Raji (cell line): Measurements from ENCODE around the gene ABCC1.

ENCODE experiments used
- POLR2A ChIP-seq: IDR thresholded peaks from 2 replicates; pipeline ENCODE4 v1.6.1; 2011; ENCODE audit warnings: low read depth, low read length, control low read depth; ENCODE audit not compliant: insufficient read depth

ABCC1 gene

DNA sequence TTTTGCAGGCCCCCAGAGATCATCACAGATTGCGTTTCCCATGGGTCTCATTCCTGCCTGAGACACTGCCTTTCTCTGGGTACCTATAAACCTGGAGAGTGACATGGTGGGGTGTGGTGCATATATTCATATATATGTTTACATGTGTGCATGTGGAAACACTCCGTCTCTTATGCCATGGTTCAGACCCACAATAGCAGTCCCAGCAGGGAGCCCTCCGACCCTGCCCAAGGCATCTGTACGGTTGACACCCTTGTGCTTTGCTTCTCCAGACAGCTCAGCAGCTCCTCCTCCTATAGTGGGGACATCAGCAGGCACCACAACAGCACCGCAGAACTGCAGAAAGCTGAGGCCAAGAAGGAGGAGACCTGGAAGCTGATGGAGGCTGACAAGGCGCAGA is 157.1 kb downstream of the ABCC1 start:
- no peak for TF ChIP-seq POLR2A

DNA sequence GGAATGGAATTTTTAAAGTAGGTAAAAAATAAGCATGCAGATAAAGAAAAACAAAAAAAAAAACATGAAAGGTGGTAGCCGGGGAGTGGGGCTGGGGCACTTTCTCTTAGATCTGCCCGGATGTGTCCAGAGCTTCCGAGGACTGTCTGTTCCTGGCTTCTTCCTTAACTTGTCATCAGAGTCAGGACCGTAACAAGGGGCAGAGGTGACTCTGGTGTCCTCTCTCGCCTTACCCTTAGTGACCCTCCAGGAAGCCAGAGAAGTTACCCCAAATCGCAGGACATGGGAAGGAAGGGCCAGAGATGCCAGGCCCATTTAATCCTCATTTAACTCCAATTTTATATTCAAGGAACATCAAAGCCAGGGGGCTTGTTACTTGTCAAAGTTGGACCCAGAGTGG is 158.4 kb downstream of the ABCC1 start:
- TF ChIP-seq POLR2A = no peak

DNA sequence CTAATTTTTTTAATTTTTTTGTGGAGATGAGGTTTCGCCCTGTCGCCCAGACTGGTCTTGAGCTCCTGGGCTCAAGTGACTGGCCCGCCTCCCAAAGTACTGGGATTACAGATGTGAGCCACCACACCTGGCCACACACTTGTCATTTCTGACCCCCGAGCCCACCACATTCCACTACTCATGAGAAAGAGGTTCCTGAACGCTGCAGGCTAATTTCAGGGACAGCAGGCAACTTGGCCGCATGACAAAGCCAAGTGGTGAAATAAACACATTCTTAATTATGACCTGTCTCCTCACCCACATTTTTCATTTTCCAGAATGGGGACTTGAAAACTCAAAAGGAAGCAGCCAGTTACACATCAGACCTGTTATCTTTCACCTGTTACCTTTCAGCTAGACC is 159.3 kb downstream of the ABCC1 start:
- TF ChIP-seq POLR2A = no peak

DNA sequence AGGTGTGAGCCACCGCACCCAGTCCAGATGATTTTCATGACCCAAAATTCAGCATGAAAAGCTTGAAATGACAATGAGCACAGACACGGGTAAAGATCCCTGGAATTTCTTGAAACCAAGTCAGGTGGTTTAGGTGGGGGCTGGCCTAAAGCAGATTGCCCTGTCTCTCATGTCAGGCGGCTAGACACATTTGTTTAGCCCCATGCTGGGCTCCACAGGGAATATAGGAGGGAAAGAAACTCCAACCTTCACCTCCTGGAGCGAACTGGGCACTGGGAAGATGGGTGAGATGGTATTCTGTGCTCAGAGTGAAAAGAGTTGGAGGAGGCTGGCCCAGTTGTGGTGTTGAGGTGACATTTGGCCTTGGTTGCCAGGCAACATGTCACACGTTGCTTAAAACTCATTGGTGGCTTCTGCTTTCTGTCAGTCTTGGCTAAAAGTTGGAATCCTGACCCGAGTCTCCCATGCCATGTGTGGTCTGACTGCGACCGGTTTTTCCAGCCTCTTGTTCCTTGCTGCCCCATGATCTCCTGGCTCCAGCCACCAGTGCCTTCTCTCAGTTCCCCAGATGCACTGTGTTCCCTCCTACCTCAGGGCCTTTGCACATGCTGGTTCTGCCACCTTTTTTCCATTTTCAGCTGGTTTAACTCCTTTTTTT is 160.2 kb downstream of the ABCC1 start:
- no peak for TF ChIP-seq POLR2A

- TF ChIP-seq POLR2A = no peak
These were observed 160.7 kb downstream of the ABCC1 start for GRCh38 chr16:16110111-16110490.

DNA sequence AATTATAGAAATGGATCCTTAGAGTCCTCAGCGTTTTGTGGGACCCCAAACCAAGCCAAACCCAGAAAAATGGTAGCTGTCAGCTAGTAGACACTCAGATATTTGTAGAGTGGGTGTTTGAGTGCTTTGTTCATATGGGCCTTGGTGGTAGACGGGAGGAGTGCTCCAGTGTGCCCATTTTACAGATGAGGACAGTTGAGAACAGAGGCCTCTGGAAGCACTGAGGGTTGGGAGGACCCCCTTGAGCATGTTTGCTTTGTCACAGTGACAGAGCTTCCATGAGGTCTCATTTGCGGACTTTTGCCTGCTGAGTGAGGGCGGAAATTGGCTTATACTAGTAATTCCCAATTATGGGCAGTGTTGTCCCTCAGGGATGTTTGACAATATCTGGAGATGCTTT is 162.2 kb downstream of the ABCC1 start:
- no peak for TF ChIP-seq POLR2A

- no peak for TF ChIP-seq POLR2A
These were observed 163.1 kb downstream of the ABCC1 start for GRCh38 chr16:16112450-16113053.

GRCh38 chr16:16113076-16113475 is 163.7 kb downstream of the ABCC1 start:
- no peak for TF ChIP-seq POLR2A

DNA sequence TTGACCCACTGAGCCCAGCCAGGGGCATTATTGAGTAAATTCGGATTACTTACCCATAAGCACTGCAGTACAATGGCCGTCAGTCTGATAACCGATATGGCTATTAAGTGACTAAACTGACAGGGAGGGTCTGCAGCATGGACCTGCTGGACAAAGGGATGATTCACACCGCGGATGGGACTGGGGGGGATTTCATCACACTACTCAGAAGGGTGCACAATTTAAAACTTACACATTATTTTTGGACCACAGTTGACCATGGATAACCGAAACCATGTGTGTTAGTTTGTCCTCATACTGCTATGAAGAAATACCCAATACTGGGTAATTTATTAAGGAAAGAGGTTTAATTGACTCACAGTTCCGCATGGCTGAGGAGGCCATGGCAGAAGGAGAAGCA is 167.4 kb downstream of the ABCC1 start:
- no peak for TF ChIP-seq POLR2A

GRCh38 chr16:16118337-16118736 is 168.9 kb downstream of the ABCC1 start:
- TF ChIP-seq POLR2A = no peak

DNA sequence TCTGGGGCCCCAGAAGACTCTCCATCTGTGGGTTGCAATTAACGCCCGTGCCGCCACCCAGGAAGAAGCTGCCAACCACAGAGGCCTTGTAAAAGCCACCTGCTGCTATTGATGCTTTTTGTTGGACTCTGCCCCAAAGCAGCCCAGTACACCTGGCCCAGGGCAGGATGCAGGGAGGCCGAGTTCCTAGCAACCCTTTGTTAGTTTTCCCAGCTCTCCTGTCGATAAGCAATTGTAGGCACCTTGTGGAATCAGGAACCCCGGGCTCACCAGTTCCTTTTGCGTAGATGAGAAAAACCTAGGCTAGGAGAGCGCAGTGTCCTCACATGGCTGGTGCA is 170.6 kb downstream of the ABCC1 start:
- TF ChIP-seq POLR2A = no peak

- TF ChIP-seq POLR2A = no peak
These were observed 171.2 kb downstream of the ABCC1 start for GRCh38 chr16:16120382-16121184.

- TF ChIP-seq POLR2A = no peak
These were observed 171.8 kb downstream of the ABCC1 start for GRCh38 chr16:16121185-16121727.

DNA sequence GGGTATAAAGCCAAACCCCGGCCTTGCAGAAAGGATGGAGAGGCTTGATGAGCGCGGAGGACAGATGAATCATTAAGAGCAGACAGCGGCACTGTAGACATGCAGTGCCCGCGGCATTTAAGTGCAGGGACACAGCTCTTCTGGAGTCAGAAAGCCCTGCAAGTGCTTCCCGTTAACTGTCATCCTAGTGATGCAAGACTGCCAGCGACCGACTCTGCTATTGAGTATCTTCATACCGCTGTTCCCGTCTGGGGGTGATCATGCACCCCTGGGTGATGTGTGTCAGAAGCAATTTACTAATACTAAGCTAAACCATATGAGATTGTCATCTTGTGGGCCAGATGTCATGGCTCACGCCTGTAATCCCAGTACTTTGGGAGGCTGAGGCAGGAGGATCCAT is 172.8 kb downstream of the ABCC1 start:
- TF ChIP-seq POLR2A = no peak

GRCh38 chr16:16124438-16124837 is 175.0 kb downstream of the ABCC1 start:
- no peak for TF ChIP-seq POLR2A

DNA sequence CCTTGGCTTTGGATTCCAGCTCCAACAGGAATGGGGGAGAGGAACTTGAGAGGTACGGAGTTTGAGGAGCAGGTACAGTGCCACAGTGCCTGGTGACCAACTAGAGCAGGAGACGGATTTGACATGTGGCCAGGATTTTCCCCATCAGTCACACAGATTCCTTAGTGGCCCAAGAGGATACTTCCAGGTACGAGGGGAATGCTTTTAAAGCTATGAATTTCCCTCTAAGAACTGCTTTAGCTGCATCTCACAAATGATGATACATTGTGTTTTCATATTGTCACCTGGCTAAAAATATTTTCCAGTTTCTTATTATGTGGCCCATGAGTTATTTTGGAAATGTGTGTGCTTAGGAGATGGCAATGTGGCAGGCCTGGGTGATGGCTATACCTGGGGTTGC is 175.6 kb downstream of the ABCC1 start:
- no peak for TF ChIP-seq POLR2A
